Measurements from ENCODE around the gene CNOT2. TPM values are rescaled to one million over a fixed set of nuclear protein-coding genes. Genes with fewer than 3 reads are reported as not detected.

Gene CNOT2
- total and polyA plus RNA-seq, 2 donors (not counting 1 experiment from before 2014, with no cell fraction given): 65.0 to 120 TPM

DNA sequence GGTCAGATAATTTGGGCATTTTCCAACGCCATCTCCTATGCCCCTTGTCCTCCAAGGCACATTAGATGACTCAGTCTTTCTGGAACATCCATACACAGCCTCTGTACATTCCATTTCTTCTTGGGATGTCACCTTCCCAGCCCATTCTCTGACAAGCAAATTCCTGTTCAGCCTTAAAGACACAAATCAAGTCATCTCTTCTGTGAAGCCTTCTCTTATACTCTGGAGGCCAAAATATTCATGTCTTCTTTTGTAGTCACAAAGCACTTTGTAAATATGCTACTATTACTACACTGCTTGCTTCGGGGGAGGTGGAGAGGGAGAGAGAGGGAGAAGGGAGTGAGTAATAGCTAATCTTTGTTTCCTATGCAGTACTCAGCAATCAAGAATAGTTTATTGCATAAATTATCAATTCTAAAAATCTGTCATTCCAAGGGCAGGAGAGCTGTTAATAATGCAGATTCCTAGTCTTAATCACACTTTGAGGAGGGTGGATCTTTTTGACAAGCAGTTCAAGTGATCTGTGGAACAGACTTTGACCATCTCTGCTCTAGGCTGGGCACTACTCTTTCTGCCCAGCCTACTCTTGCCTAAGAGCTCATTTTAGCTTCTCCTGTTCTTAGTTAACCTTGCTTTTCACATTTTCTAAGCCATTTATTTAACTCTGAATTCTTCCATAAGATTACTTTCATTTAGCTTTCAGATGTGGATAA, 150.7 kb downstream of the CNOT2 start:
- no peak for ATAC-seq (ENCODE audit: low read depth)
- intact Hi-C loops (cut with micrococcal nuclease): no loop called here

DNA sequence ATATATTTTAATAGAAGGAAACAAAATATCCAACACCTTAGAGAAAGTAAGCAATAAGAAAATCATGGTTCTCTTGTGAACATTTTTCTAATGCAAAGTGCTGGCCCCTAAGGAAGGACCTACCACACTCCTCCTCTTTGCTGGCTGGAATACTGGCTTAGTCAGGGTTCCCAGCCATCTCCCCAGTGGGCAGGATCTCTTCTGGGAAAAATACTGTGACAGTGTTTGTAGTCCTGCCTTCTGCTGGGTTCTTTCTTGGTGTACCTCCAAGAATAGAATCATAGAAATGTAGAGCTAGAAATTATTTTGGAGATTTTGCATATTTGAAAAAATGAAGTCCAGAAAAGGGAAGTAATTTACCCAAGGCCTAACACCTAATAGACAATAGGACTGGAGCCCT, 154.8 kb downstream of the CNOT2 start:
- no peaks in the 10 kb centered on the region for H3K27me3 ChIP-seq (replicated peaks in 1 of 4; ENCODE audit: control extremely low read depth in 1 of 4, control insufficient read depth in 3 of 4, insufficient read depth in 4 of 4, low read length in 3 of 4)
- CTCF ChIA-PET: no interaction called here
- H3K79me2 ChIP-seq (ENCODE audit: control insufficient read depth, insufficient read depth, low read length): no peaks in the 10 kb centered on the region
- Mint-ChIP-seq H3K9me3 (ENCODE audit: insufficient read depth) (no peaks in the 10 kb centered on the region), H3K27me3 (no peaks in the 10 kb centered on the region), H3K27ac (no peak overlapping the region), H3K4me3 (no peak overlapping the region), H3K4me1 (no peaks in the 10 kb centered on the region)
- no peak for DNase-seq
- H4K20me1 ChIP-seq (ENCODE audit: control insufficient read depth, insufficient read depth, low read length, poor library complexity, severe bottlenecking): no peaks in the 10 kb centered on the region
- H3K4me1 ChIP-seq (ENCODE audit: control insufficient read depth in 2 of 2, insufficient read depth in 2 of 2, low read length in 2 of 2): no peaks in the 10 kb centered on the region
- intact Hi-C loops (cut with micrococcal nuclease): no loop called here
- H3K4me2 ChIP-seq (replicated peaks; ENCODE audit: low read depth, low read length, poor library complexity, severe bottlenecking): no peak overlapping the region
- no peak overlapping the region for H2AFZ ChIP-seq (ENCODE audit: insufficient read depth, low read depth, low read length, poor library complexity, severe bottlenecking)
- TF ChIP-seq, protein P1, sequence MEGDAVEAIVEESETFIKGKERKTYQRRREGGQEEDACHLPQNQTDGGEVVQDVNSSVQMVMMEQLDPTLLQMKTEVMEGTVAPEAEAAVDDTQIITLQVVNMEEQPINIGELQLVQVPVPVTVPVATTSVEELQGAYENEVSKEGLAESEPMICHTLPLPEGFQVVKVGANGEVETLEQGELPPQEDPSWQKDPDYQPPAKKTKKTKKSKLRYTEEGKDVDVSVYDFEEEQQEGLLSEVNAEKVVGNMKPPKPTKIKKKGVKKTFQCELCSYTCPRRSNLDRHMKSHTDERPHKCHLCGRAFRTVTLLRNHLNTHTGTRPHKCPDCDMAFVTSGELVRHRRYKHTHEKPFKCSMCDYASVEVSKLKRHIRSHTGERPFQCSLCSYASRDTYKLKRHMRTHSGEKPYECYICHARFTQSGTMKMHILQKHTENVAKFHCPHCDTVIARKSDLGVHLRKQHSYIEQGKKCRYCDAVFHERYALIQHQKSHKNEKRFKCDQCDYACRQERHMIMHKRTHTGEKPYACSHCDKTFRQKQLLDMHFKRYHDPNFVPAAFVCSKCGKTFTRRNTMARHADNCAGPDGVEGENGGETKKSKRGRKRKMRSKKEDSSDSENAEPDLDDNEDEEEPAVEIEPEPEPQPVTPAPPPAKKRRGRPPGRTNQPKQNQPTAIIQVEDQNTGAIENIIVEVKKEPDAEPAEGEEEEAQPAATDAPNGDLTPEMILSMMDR (IDR thresholded peaks at IDR 0.05): no peak
- no peak for TF ChIP-seq EZH2 (IDR thresholded peaks at IDR 0.05; ENCODE audit: borderline replicate concordance, insufficient read depth, low read depth, low read length, poor library complexity, severe bottlenecking)
- H3K9me3 ChIP-seq (ENCODE audit: control extremely low read depth in 1 of 3, control insufficient read depth in 2 of 3, insufficient read depth in 1 of 3, low read length in 2 of 3): no peaks in the 10 kb centered on the region
- H3K27ac ChIP-seq (ENCODE audit: low read length in 2 of 2): no peak overlapping the region
- POLR2A ChIA-PET: no interaction called here
- ATAC-seq (ENCODE audit: low read depth): no peak
- no peaks in the 10 kb centered on the region for H3K36me3 ChIP-seq (replicated peaks in 1 of 2; ENCODE audit: control extremely low read depth in 1 of 2, control insufficient read depth in 1 of 2, extremely low read depth in 1 of 2, insufficient read depth in 2 of 2, low read length in 1 of 2)
- H3K4me3 ChIP-seq (ENCODE audit: control extremely low read depth in 1 of 5, extremely low read depth in 1 of 5, insufficient read depth in 1 of 5, low read depth in 2 of 5, low read length in 4 of 5): no peak overlapping the region
- H3K9ac ChIP-seq (ENCODE audit: low read length): no peak overlapping the region

More for the DNA sequence above, 150.7 kb downstream of the CNOT2 start:
- peaks cover 2% of the 10 kb centered on the region for H3K27me3 Mint-ChIP-seq
- H3K27ac ChIP-seq (ENCODE audit: low read length in 2 of 2): no peak overlapping the region
- H3K9me3 Mint-ChIP-seq (ENCODE audit: insufficient read depth): peaks cover 6% of the 10 kb centered on the region
- no peaks in the 10 kb centered on the region for H3K36me3 ChIP-seq (replicated peaks in 1 of 2; ENCODE audit: control extremely low read depth in 1 of 2, control insufficient read depth in 1 of 2, extremely low read depth in 1 of 2, insufficient read depth in 2 of 2, low read length in 1 of 2)
- H3K4me1 ChIP-seq (ENCODE audit: control insufficient read depth in 2 of 2, insufficient read depth in 2 of 2, low read length in 2 of 2): no peaks in the 10 kb centered on the region
- 70% methylated on average over 1 of the region's 2 CpGs for WGBS (ENCODE audit: insufficient coverage)
- H3K4me2 ChIP-seq (replicated peaks; ENCODE audit: low read depth, low read length, poor library complexity, severe bottlenecking): no peak overlapping the region
- no peak overlapping the region for H3K27ac Mint-ChIP-seq
- no peaks in the 10 kb centered on the region for H4K20me1 ChIP-seq (ENCODE audit: control insufficient read depth, insufficient read depth, low read length, poor library complexity, severe bottlenecking)
- no peak overlapping the region for H3K4me3 Mint-ChIP-seq
- ChIA-PET POLR2A (no interaction called here), CTCF (no interaction called here)
- H3K4me3 ChIP-seq (ENCODE audit: control extremely low read depth in 1 of 5, extremely low read depth in 1 of 5, insufficient read depth in 1 of 5, low read depth in 2 of 5, low read length in 4 of 5): no peak overlapping the region
- no peak overlapping the region for H3K9ac ChIP-seq (ENCODE audit: low read length)
- no peaks in the 10 kb centered on the region for H3K27me3 ChIP-seq (replicated peaks in 1 of 4; ENCODE audit: control extremely low read depth in 1 of 4, control insufficient read depth in 3 of 4, insufficient read depth in 4 of 4, low read length in 3 of 4)
- TF ChIP-seq EZH2 (IDR thresholded peaks at IDR 0.05; ENCODE audit: borderline replicate concordance, insufficient read depth, low read depth, low read length, poor library complexity, severe bottlenecking): no peak
- DNase-seq: no peak
- no peak overlapping the region for H2AFZ ChIP-seq (ENCODE audit: insufficient read depth, low read depth, low read length, poor library complexity, severe bottlenecking)
- no peaks in the 10 kb centered on the region for H3K79me2 ChIP-seq (ENCODE audit: control insufficient read depth, insufficient read depth, low read length)
- H3K4me1 Mint-ChIP-seq: no peaks in the 10 kb centered on the region
- peaks cover 0 to 2% (median 0%) of the 10 kb centered on the region in 3 donors for H3K9me3 ChIP-seq (ENCODE audit: control extremely low read depth in 1 of 3, control insufficient read depth in 2 of 3, insufficient read depth in 1 of 3, low read length in 2 of 3)

Data from B cell (primary cell).